Coronary artery (tissue), 2 donors: ENCODE results near the gene MFRP.

Experiments used
- DNase-seq: peaks from one replicate; pipeline ENCODE4 v3.0.0-alpha.2; 2017; ENCODE audit warnings: low spot score
- H3K27ac ChIP-seq, 2 donors: fragments of 200-600 bp; sonication (generic); one replicate each; pipeline ENCODE4 v1.5.1; 2016 to 2019
- H3K4me3 ChIP-seq: fragments of 200-600 bp; sonication (generic); 2 replicates; pipeline ENCODE4 v1.5.1; 2016; ENCODE audit warnings: mild to moderate bottlenecking, moderate library complexity
- CTCF ChIP-seq: fragments of 200-600 bp; sonication (generic); IDR thresholded peaks from one replicate; pipeline ENCODE4 v1.5.1; 2019; ENCODE audit warnings: antibody characterized with exemption

The MFRP gene

DNA sequence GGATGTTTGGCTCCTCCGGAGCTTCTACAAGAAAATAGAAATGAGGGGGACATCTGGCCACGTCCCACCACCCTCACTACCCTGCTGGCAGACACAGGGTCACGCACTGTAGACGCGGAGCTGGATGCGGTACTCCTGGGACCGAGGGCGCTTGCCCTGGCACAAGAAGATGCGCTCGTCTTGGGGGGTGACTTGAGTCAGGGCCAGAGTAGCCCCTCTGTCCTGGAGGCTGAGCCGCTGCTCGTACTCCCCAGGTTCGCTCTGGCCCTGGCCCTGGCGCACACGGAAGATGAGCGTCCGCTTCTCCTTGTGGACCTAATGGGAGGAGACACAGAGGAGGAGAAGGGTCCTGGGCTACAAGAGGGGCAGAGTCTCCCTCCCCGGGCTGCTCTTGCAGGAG, 31.8 kb downstream of the MFRP start:
- TF ChIP-seq CTCF = no peak
- Histone ChIP-seq H3K4me3 (peak overlapping the region; percentile 95), H3K27ac (peak overlapping the region; percentile 95 to 99)
- DNase-seq = no peak

DNA sequence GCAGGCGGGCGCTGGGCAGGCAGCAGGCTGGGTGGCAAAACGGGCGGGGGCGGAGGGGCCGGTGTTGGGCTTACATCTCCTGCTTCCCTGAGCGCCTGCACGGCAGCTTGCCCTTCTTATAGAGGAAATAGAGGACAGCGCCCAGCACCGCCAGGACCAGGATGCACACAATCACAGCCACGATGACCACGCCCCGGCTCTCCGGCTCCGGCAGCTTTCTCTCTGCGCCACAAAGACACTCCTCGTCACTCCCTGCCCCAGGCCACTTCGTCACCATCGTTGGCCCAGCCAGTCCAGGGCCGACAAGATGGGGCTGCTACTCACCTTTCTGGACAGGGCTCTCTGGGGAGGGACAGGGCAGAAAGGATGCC, 35.8 kb downstream of the MFRP start:
- TF ChIP-seq CTCF = no peak
- Histone ChIP-seq H3K27ac (peak overlapping the region; percentile 95 to 99), H3K4me3 (peak overlapping the region; percentile 95)
- DNase-seq = no peak

DNA sequence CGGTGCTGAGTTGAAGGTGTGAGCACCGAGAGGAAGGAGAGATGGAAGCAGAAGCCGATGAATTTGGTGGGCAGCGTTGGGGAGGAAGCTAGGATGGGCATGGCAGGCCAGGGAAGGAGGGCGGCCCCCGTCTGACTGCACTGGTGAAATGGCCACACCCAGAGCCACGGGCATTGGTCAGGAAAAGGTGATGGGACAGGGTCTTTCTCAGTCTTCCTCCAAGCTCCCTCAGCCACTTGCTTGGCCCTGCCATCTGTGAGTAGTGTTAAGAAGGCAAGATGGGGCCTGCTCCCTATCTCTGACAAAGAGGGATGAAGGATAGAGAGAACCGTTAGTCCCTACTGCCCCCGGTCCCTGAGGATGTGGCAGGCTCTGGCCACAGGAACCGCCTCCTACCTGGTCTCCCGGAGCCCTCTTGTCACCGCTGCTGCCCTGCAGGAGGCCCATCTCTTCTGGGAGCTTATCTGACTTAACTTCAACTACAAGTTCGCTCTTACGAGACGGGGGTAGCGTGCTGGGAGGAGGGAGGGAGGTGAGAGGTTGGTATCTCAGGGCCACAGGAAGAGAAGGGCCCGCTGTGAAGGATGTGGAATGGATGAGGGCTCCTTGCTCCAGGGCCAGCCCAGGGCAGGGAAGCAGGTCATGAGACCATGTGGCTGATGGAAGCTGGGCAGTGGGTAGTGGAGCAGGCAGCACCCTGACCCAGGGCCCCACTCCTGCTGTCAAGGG, 36.4 kb downstream of the MFRP start:
- H3K4me3 ChIP-seq = peak overlapping the region; percentile 95
- no peak for TF ChIP-seq CTCF
- no peak for DNase-seq
- H3K27ac ChIP-seq = peak overlapping the region; percentile 95 to 99

GRCh38 chr11:119309411-119309810, 37.1 kb downstream of the MFRP start:
- Histone ChIP-seq H3K4me3 (no peak overlapping the region), H3K27ac (peak overlapping the region; percentile 95 to 99)
- TF ChIP-seq CTCF = no peak
- no peak for DNase-seq

GRCh38 chr11:119307974-119308373, 38.5 kb downstream of the MFRP start:
- no peak for TF ChIP-seq CTCF
- H3K4me3 ChIP-seq = no peak overlapping the region
- no peak for DNase-seq
- peak overlapping the region; percentile 95 to 99 for H3K27ac ChIP-seq

GRCh38 chr11:119307219-119307618, 39.3 kb downstream of the MFRP start:
- Histone ChIP-seq H3K27ac (peak overlapping the region; percentile 95), H3K4me3 (no peak overlapping the region)
- no peak for TF ChIP-seq CTCF
- DNase-seq = no peak

DNA sequence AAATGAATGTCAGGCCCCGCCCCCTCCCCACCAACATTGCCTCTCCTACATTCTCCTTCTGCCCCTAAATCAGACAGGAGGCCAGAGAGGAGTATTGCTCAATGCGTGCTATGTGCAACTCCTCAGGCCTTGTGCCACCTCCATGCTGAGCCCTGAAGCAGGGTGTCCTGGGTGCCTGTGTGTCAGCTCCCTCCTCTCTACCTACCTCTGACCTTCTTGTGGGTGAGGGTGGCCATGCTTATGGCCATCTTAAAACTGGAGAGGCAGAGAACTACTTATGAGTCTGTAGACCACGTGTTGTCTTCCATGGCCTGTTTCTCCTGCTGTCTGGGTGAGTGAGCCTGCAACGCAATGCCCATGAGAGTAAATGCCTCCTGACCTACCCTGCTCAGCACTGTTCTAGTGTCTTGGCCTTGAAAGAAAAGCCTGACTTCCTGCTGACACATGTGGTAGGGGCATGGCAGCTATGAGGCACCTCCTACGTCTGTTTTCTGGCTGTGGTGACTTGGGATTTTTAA, 40.1 kb downstream of the MFRP start:
- peak overlapping the region; percentile 95 for H3K27ac ChIP-seq
- TF ChIP-seq CTCF = no peak
- peak overlapping the region; percentile 48 for H3K4me3 ChIP-seq
- peak; percentile 93 for DNase-seq
